ENCODE data around the gene TOLLIP. TPM values are rescaled to one million over a fixed set of nuclear protein-coding genes. Genes with fewer than 3 reads are reported as not detected.

The TOLLIP gene
- total RNA-seq, 2 experiments from 2014 or later = 33.9 to 36.8 TPM

GRCh38 chr11:1230456-1231395 is 78.7 kb downstream of the TOLLIP start:
- Mint-ChIP-seq H3K4me1 (no peaks in the 10 kb centered on the region), H3K36me3 (ENCODE audit: low read depth) (no peaks in the 10 kb centered on the region), H3K4me3 (no peak overlapping the region), H3K27ac (no peak overlapping the region), H3K27me3 (no peaks in the 10 kb centered on the region), H3K9me3 (no peaks in the 10 kb centered on the region)
- ChIA-PET POLR2A (no interaction called here), CTCF (no interaction called here)
- DNase-seq = no peak

GRCh38 chr11:1230121-1230455 is 79.3 kb downstream of the TOLLIP start:
- H3K27me3 Mint-ChIP-seq = no peaks in the 10 kb centered on the region
- H3K4me3 Mint-ChIP-seq = no peak overlapping the region
- no peaks in the 10 kb centered on the region for H3K36me3 Mint-ChIP-seq (ENCODE audit: low read depth)
- CTCF ChIA-PET = no interaction called here
- H3K27ac Mint-ChIP-seq = no peak overlapping the region
- no peaks in the 10 kb centered on the region for H3K4me1 Mint-ChIP-seq
- DNase-seq = no peak
- POLR2A ChIA-PET = no interaction called here
- no peaks in the 10 kb centered on the region for H3K9me3 Mint-ChIP-seq

DNA sequence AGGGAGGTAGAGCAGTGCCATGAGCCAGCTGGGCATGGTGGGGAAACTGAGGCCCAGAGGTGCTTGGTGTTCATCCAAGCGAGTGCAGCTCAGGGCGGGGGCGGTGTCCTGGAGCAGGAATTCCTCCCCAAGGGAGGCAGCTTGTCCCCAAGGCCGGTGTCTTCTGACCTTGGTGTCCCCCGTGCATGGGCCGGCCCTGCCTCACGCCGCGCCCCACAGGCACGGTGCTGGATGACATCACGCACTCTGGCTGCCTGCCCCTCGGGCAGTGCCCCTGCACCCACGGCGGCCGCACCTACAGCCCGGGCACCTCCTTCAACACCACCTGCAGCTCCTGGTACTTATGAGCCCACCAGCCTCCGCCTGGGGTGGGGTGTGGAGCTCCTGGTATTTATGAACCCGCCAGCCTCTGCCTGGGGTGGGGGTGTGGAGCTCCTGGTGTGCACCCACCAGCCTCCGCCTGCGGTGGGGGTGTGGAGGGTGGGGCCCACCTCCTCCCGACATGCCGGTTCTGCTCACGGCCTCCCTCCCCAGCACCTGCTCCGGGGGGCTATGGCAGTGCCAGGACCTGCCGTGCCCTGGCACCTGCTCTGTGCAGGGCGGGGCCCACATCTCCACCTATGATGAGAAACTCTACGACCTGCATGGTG is 79.8 kb downstream of the TOLLIP start:
- Mint-ChIP-seq H3K4me3 (no peak overlapping the region), H3K27me3 (no peaks in the 10 kb centered on the region), H3K4me1 (no peaks in the 10 kb centered on the region), H3K27ac (no peak overlapping the region), H3K36me3 (ENCODE audit: low read depth) (no peaks in the 10 kb centered on the region), H3K9me3 (no peaks in the 10 kb centered on the region)
- ChIA-PET CTCF (no interaction called here), POLR2A (no interaction called here)
- DNase-seq = no peak

DNA sequence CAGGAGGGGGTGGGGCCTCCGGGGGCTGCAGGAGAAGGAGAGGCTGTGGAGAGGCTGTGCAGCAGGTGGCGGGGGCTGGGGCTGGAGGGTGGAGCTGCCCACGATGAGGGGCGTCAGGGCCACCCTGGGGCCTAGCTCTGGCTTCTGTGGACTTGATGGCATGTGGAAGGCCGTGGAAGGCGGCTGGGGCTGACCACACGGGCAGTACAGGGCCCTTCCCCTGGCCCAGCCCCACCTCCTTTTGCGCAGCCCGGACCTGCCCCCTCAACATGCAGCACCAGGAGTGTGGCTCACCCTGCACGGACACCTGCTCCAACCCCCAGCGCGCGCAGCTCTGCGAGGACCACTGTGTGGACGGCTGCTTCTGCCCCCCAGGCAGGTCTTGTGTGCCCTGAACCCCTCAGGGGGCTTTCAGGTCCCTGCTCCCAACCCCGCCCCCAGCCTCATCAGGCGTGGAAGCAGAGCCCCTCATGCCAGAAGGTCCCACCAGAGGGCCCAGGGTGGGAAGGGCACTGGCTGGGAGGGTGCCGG is 80.4 kb downstream of the TOLLIP start:
- ChIA-PET CTCF (no interaction called here), POLR2A (no interaction called here)
- Mint-ChIP-seq H3K4me3 (no peak overlapping the region), H3K27ac (no peak overlapping the region), H3K4me1 (no peaks in the 10 kb centered on the region), H3K9me3 (no peaks in the 10 kb centered on the region), H3K36me3 (ENCODE audit: low read depth) (no peaks in the 10 kb centered on the region), H3K27me3 (no peaks in the 10 kb centered on the region)
- no peak for DNase-seq

- POLR2A ChIA-PET = no interaction called here
- DNase-seq = no peak
- no peaks in the 10 kb centered on the region for H3K27me3 Mint-ChIP-seq
- H3K4me1 Mint-ChIP-seq = no peaks in the 10 kb centered on the region
- H3K9me3 Mint-ChIP-seq = no peaks in the 10 kb centered on the region
- CTCF ChIA-PET = interaction anchor here (0.5 kb wide), 1 partner anchor 83 kb away, joined by 3 read pairs; no protein-coding TSS in a partner anchor
- H3K4me3 Mint-ChIP-seq = no peak overlapping the region
- H3K27ac Mint-ChIP-seq = no peak overlapping the region
- no peaks in the 10 kb centered on the region for H3K36me3 Mint-ChIP-seq (ENCODE audit: low read depth)
These were observed 81.2 kb downstream of the TOLLIP start for GRCh38 chr11:1228101-1228821.

GRCh38 chr11:1227551-1228100 is 81.8 kb downstream of the TOLLIP start:
- H3K27me3 Mint-ChIP-seq = no peaks in the 10 kb centered on the region
- DNase-seq = no peak
- ChIA-PET CTCF (interaction anchor here (0.5 kb wide), 1 partner anchor 82 kb away, joined by 3 read pairs; no protein-coding TSS in a partner anchor), POLR2A (no interaction called here)
- no peaks in the 10 kb centered on the region for H3K36me3 Mint-ChIP-seq (ENCODE audit: low read depth)
- H3K4me1 Mint-ChIP-seq = no peaks in the 10 kb centered on the region
- H3K9me3 Mint-ChIP-seq = no peaks in the 10 kb centered on the region
- no peak overlapping the region for H3K4me3 Mint-ChIP-seq
- no peak overlapping the region for H3K27ac Mint-ChIP-seq

DNA sequence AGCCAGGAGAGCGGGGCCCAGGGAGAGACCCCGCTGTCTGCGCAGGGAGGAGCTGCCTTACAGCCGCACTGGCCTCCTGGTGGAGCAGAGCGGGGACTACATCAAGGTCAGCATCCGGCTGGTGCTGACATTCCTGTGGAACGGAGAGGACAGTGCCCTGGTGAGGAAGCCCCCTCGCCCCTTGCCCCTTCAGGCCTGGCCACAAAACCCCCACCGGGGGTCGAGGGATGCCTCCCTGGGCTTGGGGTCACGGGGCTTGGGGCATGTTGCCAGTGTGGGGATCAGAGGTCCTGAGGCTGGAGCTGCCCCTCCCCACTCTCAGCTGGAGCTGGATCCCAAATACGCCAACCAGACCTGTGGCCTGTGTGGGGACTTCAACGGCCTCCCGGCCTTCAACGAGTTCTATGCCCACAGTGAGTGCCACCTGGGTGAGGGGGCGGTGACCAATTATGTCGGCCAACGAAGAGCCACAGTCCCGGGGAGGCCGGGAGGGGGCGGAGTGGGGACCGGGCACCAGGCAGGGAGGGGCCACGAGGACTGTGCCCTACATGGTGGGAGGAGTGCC is 82.4 kb downstream of the TOLLIP start:
- Mint-ChIP-seq H3K4me3 (no peak overlapping the region), H3K9me3 (no peaks in the 10 kb centered on the region), H3K27ac (no peak overlapping the region), H3K27me3 (no peaks in the 10 kb centered on the region), H3K36me3 (ENCODE audit: low read depth) (no peaks in the 10 kb centered on the region), H3K4me1 (no peaks in the 10 kb centered on the region)
- no peak for DNase-seq
- POLR2A ChIA-PET = no interaction called here
- CTCF ChIA-PET = no interaction called here

DNA sequence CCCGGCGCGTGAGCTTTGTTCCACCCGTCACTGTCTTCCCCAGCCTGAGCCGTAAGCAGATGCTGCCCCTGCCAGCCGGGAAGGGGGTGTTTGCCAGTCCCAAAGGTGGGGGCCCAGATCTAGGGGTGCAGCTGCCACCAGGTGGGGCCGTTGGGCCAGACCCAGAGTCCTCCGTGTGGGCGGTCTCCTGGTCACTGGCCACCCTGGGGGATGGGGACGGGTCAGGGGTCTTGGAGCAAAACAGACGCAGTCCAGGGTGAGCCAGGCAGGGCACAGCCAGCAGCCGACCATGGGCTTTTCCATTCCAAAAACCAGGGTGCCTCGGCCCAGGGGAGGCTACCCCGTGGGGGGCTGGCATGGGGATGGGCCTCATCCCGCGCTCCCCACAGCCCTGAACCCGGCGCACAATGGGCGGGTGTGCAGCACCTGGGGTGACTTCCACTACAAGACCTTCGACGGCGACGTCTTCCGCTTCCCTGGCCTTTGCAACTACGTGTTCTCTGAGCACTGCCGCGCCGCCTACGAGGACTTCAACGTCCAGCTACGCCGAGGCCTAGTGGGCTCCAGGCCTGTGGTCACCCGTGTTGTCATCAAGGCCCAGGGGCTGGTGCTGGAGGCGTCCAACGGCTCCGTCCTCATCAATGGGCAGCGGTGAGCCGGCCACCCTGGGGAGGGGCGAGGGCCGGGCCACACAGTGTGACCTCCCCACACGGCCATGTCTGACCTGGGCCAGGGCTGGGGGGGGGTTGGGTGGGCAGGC is 83.0 kb downstream of the TOLLIP start:
- Mint-ChIP-seq H3K27me3 (no peaks in the 10 kb centered on the region), H3K4me3 (no peak overlapping the region), H3K4me1 (no peaks in the 10 kb centered on the region), H3K36me3 (ENCODE audit: low read depth) (no peaks in the 10 kb centered on the region), H3K9me3 (no peaks in the 10 kb centered on the region), H3K27ac (no peak overlapping the region)
- CTCF ChIA-PET = no interaction called here
- POLR2A ChIA-PET = no interaction called here
- DNase-seq = no peak

DNA sequence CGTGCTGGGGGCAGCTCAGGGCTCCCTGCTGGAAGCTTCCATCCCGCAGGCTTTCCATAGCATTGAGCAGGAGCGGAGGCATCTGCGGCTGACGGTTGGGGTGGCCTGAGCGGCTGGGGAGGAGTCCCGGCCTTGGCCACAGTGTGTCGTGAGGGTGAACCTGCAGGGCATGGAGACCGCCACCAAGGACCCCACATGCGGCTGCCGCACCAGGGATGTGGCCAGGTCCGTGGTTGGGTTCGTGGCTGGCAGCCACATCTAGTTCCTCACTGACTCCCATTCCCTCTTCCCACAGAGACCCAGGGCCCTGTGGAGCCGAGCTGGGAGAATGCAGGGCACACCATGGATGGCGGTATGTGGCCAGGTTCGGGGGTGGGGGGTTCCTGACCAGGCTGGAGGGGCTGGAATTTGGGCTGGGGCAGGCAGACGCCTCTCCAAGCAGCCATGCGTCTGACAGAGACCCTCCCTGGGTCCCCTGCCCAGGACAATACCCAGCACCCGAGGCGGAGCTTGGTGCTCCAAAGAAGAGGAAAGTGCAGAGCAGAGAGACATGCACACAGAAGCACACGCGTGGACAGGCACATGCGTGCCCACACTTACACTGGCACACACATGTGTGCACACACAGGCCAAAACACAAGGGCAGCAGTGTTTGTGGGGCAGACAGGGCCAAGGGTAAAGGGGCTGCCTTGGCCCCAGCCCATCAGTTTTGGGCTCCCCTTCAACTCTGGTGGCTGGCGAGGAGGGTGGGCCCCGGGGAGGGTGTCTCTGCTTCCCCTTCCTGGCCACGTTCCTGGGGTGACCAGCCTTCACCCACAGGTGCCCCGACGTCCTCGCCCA is 83.8 kb downstream of the TOLLIP start:
- Mint-ChIP-seq H3K27ac (no peak overlapping the region), H3K9me3 (no peaks in the 10 kb centered on the region), H3K4me3 (no peak overlapping the region), H3K27me3 (no peaks in the 10 kb centered on the region), H3K4me1 (no peaks in the 10 kb centered on the region), H3K36me3 (ENCODE audit: low read depth) (no peaks in the 10 kb centered on the region)
- no peak for DNase-seq
- CTCF ChIA-PET = no interaction called here
- POLR2A ChIA-PET = no interaction called here

DNA sequence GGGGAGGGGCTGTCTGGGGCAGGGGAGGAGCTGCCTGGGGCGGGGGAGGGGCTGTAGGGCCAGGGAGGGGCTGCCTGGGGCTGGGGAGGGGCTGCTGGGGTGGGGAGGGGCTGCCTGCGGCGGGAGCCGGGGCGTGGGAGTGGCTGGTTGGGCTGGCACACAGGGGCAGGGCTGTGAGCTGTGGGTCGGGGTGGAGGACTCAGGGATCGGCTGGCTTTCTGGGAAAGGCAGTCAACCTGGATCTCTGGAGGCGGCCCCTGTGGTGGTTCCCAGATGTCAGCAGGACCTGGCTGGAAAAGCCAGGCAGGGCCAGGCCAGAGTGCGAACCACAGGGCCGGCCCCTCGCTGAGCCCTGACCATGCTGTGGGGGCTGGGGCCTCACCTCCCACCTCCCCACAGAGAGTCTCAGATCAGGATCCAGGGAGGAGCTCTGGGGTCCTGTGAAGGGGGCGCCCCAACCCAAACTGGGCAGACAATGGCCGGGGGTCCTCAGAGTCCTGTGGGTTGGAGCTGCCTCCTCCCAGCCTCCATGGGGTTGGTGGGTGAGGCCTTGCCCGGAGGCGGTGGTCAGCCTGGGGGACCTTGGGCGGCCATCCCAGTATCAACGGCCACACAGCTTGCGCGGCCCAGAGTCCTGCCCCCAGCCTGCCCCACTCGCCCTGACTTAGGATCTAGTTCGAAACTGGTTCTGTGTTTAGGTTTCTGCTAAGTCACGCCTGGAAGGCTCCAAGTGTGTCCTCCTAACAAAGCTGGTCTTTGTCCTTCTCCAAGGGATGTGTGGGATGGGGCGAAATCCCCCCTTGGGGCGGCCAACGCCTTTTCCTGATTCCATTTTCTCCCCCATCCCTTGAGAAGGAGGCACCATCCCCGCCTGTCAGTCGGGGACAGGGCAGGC is 84.7 kb downstream of the TOLLIP start:
- ChIA-PET CTCF (no interaction called here), POLR2A (no interaction called here)
- Mint-ChIP-seq H3K4me1 (no peaks in the 10 kb centered on the region), H3K27me3 (no peaks in the 10 kb centered on the region), H3K9me3 (no peaks in the 10 kb centered on the region), H3K27ac (no peak overlapping the region), H3K36me3 (ENCODE audit: low read depth) (no peaks in the 10 kb centered on the region), H3K4me3 (no peak overlapping the region)
- DNase-seq = no peak

Measured in activated CD4-positive, alpha-beta memory T cell treated with anti-CD3 and anti-CD28 coated beads, Interleukin-2, amount 10 ng/mL, durations not matched to agents 7 days and 5 days (primary cell).